ENCODE results near the gene PRKG1. TPM values are rescaled to one million over a fixed set of nuclear protein-coding genes. Genes with fewer than 3 reads are reported as not detected.

PRKG1 gene
- total RNA-seq, 1 donor = 19.5 TPM

DNA sequence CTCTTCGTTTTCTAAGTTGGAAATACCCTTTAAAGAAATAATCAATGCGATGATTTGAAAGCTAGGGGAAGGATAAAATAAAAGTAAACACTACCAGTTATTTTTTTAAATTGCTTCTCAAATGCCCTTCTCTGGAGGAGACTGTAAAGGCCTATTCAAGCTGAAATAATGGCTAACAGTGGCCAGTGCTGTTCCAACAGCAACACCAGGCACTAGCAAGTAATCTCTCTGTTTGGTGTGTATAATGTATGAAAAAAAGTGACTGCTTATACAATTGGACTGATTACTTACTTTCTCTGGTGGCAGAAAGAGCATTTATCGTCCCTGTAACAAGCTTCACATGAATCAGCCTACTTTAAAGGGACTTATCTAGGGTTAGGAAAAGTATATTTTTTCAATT is 522.4 kb downstream of the PRKG1 start:
- Histone ChIP-seq H3K27me3 (ENCODE audit: insufficient read depth, low read length) (no peaks in the 10 kb centered on the region), H2AFZ (ENCODE audit: low read length) (no peak overlapping the region), H3K4me3 (ENCODE audit: insufficient read depth, low read length) (no peak overlapping the region), H3K4me1 (ENCODE audit: insufficient read depth, low read length) (no peaks in the 10 kb centered on the region), H3K79me2 (ENCODE audit: insufficient read depth, low read length) (no peaks in the 10 kb centered on the region), H3K27ac (ENCODE audit: low read depth, low read length) (no peak overlapping the region), H4K20me1 (ENCODE audit: insufficient read depth, low read length) (no peaks in the 10 kb centered on the region), H3K4me2 (ENCODE audit: insufficient read depth, low read length) (no peak overlapping the region), H3K9me3 (ENCODE audit: low read depth, low read length) (no peaks in the 10 kb centered on the region), H3K36me3 (ENCODE audit: insufficient read depth, low read length) (no peaks in the 10 kb centered on the region)
- no peak for DNase-seq (ENCODE audit: insufficient read length, low spot score, missing footprints)
- TF ChIP-seq, protein P1, sequence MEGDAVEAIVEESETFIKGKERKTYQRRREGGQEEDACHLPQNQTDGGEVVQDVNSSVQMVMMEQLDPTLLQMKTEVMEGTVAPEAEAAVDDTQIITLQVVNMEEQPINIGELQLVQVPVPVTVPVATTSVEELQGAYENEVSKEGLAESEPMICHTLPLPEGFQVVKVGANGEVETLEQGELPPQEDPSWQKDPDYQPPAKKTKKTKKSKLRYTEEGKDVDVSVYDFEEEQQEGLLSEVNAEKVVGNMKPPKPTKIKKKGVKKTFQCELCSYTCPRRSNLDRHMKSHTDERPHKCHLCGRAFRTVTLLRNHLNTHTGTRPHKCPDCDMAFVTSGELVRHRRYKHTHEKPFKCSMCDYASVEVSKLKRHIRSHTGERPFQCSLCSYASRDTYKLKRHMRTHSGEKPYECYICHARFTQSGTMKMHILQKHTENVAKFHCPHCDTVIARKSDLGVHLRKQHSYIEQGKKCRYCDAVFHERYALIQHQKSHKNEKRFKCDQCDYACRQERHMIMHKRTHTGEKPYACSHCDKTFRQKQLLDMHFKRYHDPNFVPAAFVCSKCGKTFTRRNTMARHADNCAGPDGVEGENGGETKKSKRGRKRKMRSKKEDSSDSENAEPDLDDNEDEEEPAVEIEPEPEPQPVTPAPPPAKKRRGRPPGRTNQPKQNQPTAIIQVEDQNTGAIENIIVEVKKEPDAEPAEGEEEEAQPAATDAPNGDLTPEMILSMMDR (IDR thresholded peaks at IDR 0.05; ENCODE audit: extremely low read depth, low read depth, low read length) = no peak

DNA sequence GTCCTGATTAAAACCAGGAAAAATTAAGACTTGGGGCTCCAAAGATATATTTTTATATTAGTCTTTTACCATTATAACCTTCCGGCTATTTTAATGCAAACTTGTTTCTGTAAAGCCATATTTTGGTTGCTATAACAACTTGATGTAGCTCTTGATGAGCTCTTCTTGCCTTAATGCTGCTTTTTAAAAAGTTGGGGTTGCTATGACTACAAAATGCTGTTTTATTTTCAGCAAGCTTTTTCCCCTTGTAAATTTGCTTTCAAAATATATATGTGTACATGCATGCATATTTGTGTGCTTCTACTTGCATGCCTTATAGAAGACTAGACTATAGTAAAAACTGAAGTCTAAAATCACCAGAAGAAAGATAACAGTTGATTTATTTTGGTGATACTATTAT is 525.4 kb downstream of the PRKG1 start:
- no peak for DNase-seq (ENCODE audit: insufficient read length, low spot score, missing footprints)
- no peak overlapping the region for H3K4me3 ChIP-seq (ENCODE audit: insufficient read depth, low read length)
- no peak overlapping the region for H3K27ac ChIP-seq (ENCODE audit: low read depth, low read length)
- H3K4me1 ChIP-seq (ENCODE audit: insufficient read depth, low read length) = no peaks in the 10 kb centered on the region
- H3K36me3 ChIP-seq (ENCODE audit: insufficient read depth, low read length) = no peaks in the 10 kb centered on the region
- no peaks in the 10 kb centered on the region for H3K9me3 ChIP-seq (ENCODE audit: low read depth, low read length)
- TF ChIP-seq, protein P1 (IDR thresholded peaks at IDR 0.05; ENCODE audit: extremely low read depth, low read depth, low read length) = no peak
- no peak overlapping the region for H2AFZ ChIP-seq (ENCODE audit: low read length)
- no peaks in the 10 kb centered on the region for H3K79me2 ChIP-seq (ENCODE audit: insufficient read depth, low read length)
- no peaks in the 10 kb centered on the region for H4K20me1 ChIP-seq (ENCODE audit: insufficient read depth, low read length)
- H3K4me2 ChIP-seq (ENCODE audit: insufficient read depth, low read length) = no peak overlapping the region
- no peaks in the 10 kb centered on the region for H3K27me3 ChIP-seq (ENCODE audit: insufficient read depth, low read length)

DNA sequence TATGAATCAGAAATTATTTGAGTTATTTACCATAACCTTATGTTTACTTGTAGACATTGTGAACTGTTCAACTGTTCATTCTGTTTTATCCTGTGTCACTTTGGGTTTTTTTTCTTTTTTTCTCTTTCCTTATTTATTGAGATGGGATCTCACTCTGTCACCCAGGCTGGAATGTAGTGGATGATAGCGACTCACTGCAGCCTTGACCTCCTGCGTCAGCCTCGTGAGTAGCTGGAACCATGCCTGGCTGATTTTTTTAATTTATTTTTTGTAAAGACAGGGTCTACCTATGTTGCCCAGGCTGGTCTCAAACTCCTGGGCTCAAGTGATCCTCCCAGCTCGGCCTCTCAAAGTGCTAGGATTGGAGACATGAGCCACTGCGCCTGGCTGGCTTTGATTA is 528.0 kb downstream of the PRKG1 start:
- Histone ChIP-seq H3K79me2 (ENCODE audit: insufficient read depth, low read length) (no peaks in the 10 kb centered on the region), H3K27me3 (ENCODE audit: insufficient read depth, low read length) (no peaks in the 10 kb centered on the region), H3K4me2 (ENCODE audit: insufficient read depth, low read length) (no peak overlapping the region), H4K20me1 (ENCODE audit: insufficient read depth, low read length) (no peaks in the 10 kb centered on the region), H3K36me3 (ENCODE audit: insufficient read depth, low read length) (no peaks in the 10 kb centered on the region), H2AFZ (ENCODE audit: low read length) (no peak overlapping the region), H3K27ac (ENCODE audit: low read depth, low read length) (no peak overlapping the region), H3K4me3 (ENCODE audit: insufficient read depth, low read length) (no peak overlapping the region), H3K4me1 (ENCODE audit: insufficient read depth, low read length) (no peaks in the 10 kb centered on the region), H3K9me3 (ENCODE audit: low read depth, low read length) (no peaks in the 10 kb centered on the region)
- TF ChIP-seq, protein P1 (IDR thresholded peaks at IDR 0.05; ENCODE audit: extremely low read depth, low read depth, low read length) = no peak
- DNase-seq (ENCODE audit: insufficient read length, low spot score, missing footprints) = no peak

DNA sequence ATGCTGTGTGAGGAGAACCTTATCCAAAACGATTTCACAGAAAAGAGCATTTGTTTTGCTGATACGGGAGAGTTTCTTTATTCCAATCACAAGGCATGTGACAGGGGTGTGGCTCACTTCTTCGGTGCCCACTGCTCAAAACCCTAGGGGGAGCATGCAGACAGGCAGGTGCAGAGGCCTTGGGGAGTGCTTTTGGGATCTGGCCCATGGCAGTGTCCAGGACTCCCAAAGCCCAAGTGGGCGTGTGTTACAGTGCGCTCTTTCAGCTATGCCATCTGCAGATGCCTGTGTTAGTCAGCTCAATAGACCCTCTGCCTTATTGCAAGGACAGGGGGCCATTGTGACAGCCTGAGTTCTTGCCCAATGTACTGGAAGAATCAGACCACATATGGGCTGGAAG is 530.3 kb downstream of the PRKG1 start:
- H3K4me3 ChIP-seq (ENCODE audit: insufficient read depth, low read length) = no peak overlapping the region
- TF ChIP-seq, protein P1 (IDR thresholded peaks at IDR 0.05; ENCODE audit: extremely low read depth, low read depth, low read length) = no peak

More for the DNA sequence above, 530.3 kb downstream of the PRKG1 start:
- no peak for DNase-seq (ENCODE audit: insufficient read length, low spot score, missing footprints)
- no peak overlapping the region for H3K27ac ChIP-seq (ENCODE audit: low read depth, low read length)
- H3K36me3 ChIP-seq (ENCODE audit: insufficient read depth, low read length) = no peaks in the 10 kb centered on the region
- H3K27me3 ChIP-seq (ENCODE audit: insufficient read depth, low read length) = no peaks in the 10 kb centered on the region
- no peaks in the 10 kb centered on the region for H3K79me2 ChIP-seq (ENCODE audit: insufficient read depth, low read length)
- H2AFZ ChIP-seq (ENCODE audit: low read length) = no peak overlapping the region
- no peak overlapping the region for H3K4me2 ChIP-seq (ENCODE audit: insufficient read depth, low read length)
- H3K4me1 ChIP-seq (ENCODE audit: insufficient read depth, low read length) = no peaks in the 10 kb centered on the region
- no peaks in the 10 kb centered on the region for H4K20me1 ChIP-seq (ENCODE audit: insufficient read depth, low read length)
- no peaks in the 10 kb centered on the region for H3K9me3 ChIP-seq (ENCODE audit: low read depth, low read length)
